K562 (cell line): ENCODE measurements around the gene ZNF513. TPM values are rescaled to one million over a fixed set of nuclear protein-coding genes. Genes with fewer than 3 reads are reported as not detected.

Experiments
- CBFB ChIP-seq: sonication (generic); formaldehyde crosslinking; IDR thresholded peaks from 2 replicates; pipeline ENCODE4 v1.4.0; 2020; ENCODE audit warnings: mild to moderate bottlenecking, missing genetic modification reagents
- MBD2 ChIP-seq: sonication (generic); IDR thresholded peaks from 2 replicates; pipeline ENCODE4 v1.6.1; 2016; ENCODE audit warnings: low read depth, borderline replicate concordance
- MYC ChIP-seq, 2 experiments: fragments of 250-450 bp in 1 of 2; sonication (Bioruptor Pico) in 1 of 2; IDR thresholded peaks; 2 replicates each; pipeline versions ENCODE4 v1.5.1 to v1.6.1; 2012 to 2021; ENCODE audit warnings: low read depth in 2 of 2, borderline replicate concordance in 1 of 2, improper control_type of control experiment in 1 of 2, low read length in 1 of 2, mild to moderate bottlenecking in 1 of 2, moderate library complexity in 1 of 2
- NFRKB ChIP-seq: fragments of 450-650 bp; IDR thresholded peaks from 2 replicates; pipeline ENCODE4 v1.6.1; 2016; ENCODE audit warnings: low read depth
- NR4A1 ChIP-seq, 2 experiments: fragments of 250-450 bp in 1 of 2; fragments of 450-650 bp in 1 of 2; sonication (Bioruptor Pico) in 1 of 2; IDR thresholded peaks; 2 replicates each; pipeline versions ENCODE4 v1.4.0 to v1.6.1; 2016 to 2020; ENCODE audit warnings: mild to moderate bottlenecking in 2 of 2, missing compliant biosample characterization in 1 of 2, missing genetic modification characterization in 1 of 2, moderate library complexity in 1 of 2
- polyA plus RNA-seq, 8 experiments: library from polyadenylated mRNA; depleted of rRNA in 4 of 8; stranded (reverse) in 5 of 8; unstranded in 3 of 8; fragments of >200 nt; fragmentation: Nextera tagmentation in 2 of 8; fragmentation: Illumina TruSeq in 1 of 8; extraction: Ambion mirVana in 2 of 8; extraction: Trizol in 1 of 8; gene quantifications; 2 replicates each; pipeline versions ENCODE4 v1.2.1 to v1.2.3, GENCODE V29; 2011 to 2014; ENCODE audit warnings: inconsistent platforms in 1 of 8, missing spikeins in 1 of 8
- total RNA-seq, 7 experiments: library from RNA; depleted of rRNA in 6 of 7; stranded (reverse); fragments of >200 nt in 6 of 7; fragmentation: Illumina TruSeq in 2 of 7; extraction: Trizol in 2 of 7; gene quantifications; 2 replicates each; pipeline versions ENCODE4 v1.2.1 to v1.2.3, GENCODE V29; 2011 to 2021; ENCODE audit warnings: low replicate concordance in 1 of 7
- TF ChIP-seq, protein P1 (sequence below): sonication (generic); formaldehyde crosslinking; IDR thresholded peaks from 2 replicates; pipeline ENCODE4 v1.8.1; 2023; ENCODE audit warnings: missing genetic modification reagents, mild to moderate bottlenecking, borderline replicate concordance
- TF ChIP-seq, protein P2 (sequence below): fragments of 200-400 bp; formaldehyde crosslinking; IDR thresholded peaks from 2 replicates; pipeline ENCODE4 v1.6.1; 2017; ENCODE audit warnings: mild to moderate bottlenecking, low read depth, low read length, moderate library complexity
- TF ChIP-seq, protein P3 (sequence below): sonication (generic); formaldehyde crosslinking; IDR thresholded peaks from 2 replicates; pipeline ENCODE4 v1.4.0; 2020; ENCODE audit warnings: mild to moderate bottlenecking, missing genetic modification reagents

ZNF513 gene
- total and polyA plus RNA-seq, 9 of the 15 experiments (the other 6 are each of a cell fraction or from before 2014, with no cell fraction given), result 0.04 to 13.6 (median 4.4) TPM

DNA sequence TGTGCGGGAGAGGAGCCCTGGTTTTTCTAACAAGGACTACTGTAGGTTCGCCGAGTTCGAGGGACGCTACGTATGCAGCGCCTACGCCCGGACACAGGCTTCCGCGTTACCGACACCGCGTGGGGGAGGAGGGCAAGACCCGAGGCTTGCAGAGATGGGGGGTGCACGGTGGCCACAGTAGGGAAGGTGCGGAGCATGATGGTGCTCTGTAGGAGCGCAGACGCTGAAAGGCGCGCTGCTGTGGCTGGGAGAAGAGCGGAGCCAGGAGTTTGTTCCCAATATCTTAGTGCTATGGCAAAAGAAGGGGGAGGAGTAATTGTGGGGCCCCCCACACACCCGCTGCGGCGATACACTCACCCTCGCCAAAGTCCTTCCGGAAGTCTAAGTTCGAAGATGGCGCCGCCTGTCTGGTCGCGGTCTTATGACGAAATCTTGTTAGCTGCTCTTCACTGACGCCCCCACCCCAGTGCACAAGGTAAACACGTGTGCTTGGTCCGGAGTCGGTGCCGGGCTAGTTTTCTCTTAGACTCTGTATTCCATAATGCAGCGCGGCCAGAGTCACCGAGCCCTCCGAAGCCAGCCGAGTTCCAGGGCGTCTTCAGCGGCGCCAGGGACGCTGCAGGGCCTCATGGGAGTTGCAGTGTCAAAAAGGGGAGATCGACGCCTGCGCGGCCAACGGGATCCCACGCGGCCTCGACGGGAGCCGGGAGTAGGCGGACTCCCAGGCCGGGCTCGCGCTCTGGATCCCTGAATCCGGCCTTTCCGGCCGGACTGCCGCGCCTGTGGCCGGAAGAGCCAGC is 24.0 kb downstream of the ZNF513 start, which contains the start of gene GTF3C2 (continued):
- TF ChIP-seq, protein P1, sequence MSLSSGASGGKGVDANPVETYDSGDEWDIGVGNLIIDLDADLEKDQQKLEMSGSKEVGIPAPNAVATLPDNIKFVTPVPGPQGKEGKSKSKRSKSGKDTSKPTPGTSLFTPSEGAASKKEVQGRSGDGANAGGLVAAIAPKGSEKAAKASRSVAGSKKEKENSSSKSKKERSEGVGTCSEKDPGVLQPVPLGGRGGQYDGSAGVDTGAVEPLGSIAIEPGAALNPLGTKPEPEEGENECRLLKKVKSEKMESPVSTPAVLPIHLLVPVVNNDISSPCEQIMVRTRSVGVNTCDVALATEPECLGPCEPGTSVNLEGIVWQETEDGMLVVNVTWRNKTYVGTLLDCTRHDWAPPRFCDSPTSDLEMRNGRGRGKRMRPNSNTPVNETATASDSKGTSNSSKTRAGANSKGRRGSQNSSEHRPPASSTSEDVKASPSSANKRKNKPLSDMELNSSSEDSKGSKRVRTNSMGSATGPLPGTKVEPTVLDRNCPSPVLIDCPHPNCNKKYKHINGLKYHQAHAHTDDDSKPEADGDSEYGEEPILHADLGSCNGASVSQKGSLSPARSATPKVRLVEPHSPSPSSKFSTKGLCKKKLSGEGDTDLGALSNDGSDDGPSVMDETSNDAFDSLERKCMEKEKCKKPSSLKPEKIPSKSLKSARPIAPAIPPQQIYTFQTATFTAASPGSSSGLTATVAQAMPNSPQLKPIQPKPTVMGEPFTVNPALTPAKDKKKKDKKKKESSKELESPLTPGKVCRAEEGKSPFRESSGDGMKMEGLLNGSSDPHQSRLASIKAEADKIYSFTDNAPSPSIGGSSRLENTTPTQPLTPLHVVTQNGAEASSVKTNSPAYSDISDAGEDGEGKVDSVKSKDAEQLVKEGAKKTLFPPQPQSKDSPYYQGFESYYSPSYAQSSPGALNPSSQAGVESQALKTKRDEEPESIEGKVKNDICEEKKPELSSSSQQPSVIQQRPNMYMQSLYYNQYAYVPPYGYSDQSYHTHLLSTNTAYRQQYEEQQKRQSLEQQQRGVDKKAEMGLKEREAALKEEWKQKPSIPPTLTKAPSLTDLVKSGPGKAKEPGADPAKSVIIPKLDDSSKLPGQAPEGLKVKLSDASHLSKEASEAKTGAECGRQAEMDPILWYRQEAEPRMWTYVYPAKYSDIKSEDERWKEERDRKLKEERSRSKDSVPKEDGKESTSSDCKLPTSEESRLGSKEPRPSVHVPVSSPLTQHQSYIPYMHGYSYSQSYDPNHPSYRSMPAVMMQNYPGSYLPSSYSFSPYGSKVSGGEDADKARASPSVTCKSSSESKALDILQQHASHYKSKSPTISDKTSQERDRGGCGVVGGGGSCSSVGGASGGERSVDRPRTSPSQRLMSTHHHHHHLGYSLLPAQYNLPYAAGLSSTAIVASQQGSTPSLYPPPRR (CRISPR knock-in tag), result 0 out of 2 replicates have a peak, but pooled peaks have one; percentile 16
- TF ChIP-seq NFRKB (peak; percentile 91), CBFB (CRISPR knock-in tag) (no peak), NR4A1 (CRISPR knock-in tag; IDR thresholded peaks at IDR 0.05) (no peak), NR4A1 (tag; IDR thresholded peaks at IDR 0.05) (no peak), MBD2 (peak; percentile 40), MYC (IDR thresholded peaks at IDR 0.05; ENCODE audit: low read depth, low read length) (peak; percentile 98), MYC (CRISPR knock-in tag; IDR thresholded peaks at IDR 0.05; ENCODE audit: borderline replicate concordance, low read depth) (peak; percentile 81; the same call in 1 of the 2 replicates)
- TF ChIP-seq, protein P2, sequence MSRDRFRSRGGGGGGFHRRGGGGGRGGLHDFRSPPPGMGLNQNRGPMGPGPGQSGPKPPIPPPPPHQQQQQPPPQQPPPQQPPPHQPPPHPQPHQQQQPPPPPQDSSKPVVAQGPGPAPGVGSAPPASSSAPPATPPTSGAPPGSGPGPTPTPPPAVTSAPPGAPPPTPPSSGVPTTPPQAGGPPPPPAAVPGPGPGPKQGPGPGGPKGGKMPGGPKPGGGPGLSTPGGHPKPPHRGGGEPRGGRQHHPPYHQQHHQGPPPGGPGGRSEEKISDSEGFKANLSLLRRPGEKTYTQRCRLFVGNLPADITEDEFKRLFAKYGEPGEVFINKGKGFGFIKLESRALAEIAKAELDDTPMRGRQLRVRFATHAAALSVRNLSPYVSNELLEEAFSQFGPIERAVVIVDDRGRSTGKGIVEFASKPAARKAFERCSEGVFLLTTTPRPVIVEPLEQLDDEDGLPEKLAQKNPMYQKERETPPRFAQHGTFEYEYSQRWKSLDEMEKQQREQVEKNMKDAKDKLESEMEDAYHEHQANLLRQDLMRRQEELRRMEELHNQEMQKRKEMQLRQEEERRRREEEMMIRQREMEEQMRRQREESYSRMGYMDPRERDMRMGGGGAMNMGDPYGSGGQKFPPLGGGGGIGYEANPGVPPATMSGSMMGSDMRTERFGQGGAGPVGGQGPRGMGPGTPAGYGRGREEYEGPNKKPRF, result no peak
- TF ChIP-seq, protein P3, sequence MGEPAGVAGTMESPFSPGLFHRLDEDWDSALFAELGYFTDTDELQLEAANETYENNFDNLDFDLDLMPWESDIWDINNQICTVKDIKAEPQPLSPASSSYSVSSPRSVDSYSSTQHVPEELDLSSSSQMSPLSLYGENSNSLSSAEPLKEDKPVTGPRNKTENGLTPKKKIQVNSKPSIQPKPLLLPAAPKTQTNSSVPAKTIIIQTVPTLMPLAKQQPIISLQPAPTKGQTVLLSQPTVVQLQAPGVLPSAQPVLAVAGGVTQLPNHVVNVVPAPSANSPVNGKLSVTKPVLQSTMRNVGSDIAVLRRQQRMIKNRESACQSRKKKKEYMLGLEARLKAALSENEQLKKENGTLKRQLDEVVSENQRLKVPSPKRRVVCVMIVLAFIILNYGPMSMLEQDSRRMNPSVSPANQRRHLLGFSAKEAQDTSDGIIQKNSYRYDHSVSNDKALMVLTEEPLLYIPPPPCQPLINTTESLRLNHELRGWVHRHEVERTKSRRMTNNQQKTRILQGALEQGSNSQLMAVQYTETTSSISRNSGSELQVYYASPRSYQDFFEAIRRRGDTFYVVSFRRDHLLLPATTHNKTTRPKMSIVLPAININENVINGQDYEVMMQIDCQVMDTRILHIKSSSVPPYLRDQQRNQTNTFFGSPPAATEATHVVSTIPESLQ (CRISPR knock-in tag), result no peak
